ENCODE measurements around the gene NEURL1.

- TF ChIP-seq, protein P1, sequence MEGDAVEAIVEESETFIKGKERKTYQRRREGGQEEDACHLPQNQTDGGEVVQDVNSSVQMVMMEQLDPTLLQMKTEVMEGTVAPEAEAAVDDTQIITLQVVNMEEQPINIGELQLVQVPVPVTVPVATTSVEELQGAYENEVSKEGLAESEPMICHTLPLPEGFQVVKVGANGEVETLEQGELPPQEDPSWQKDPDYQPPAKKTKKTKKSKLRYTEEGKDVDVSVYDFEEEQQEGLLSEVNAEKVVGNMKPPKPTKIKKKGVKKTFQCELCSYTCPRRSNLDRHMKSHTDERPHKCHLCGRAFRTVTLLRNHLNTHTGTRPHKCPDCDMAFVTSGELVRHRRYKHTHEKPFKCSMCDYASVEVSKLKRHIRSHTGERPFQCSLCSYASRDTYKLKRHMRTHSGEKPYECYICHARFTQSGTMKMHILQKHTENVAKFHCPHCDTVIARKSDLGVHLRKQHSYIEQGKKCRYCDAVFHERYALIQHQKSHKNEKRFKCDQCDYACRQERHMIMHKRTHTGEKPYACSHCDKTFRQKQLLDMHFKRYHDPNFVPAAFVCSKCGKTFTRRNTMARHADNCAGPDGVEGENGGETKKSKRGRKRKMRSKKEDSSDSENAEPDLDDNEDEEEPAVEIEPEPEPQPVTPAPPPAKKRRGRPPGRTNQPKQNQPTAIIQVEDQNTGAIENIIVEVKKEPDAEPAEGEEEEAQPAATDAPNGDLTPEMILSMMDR (IDR thresholded peaks at IDR 0.05 in 4 of 5, conservative IDR thresholded peaks at IDR 0.05 in 1 of 5) = no peak
- no peak for TF ChIP-seq POLR2A (IDR thresholded peaks at IDR 0.05)
These were observed 46.2 kb downstream of the NEURL1 start for GRCh38 chr10:103539751-103540150.
